Suppressor macrophage (primary cell): ENCODE results near the gene PSPH.

Source experiments
- DNase-seq, 4 experiments: peaks; one replicate each; pipeline ENCODE4 v3.0.0-alpha.2; 2020 to 2022

Gene PSPH

GRCh38 chr7:55996856-55997500 is 54.3 kb downstream of the PSPH start:
- DNase-seq = no peak

- DNase-seq = no peak
These were observed 58.9 kb downstream of the PSPH start for GRCh38 chr7:55992346-55992745.

- no peak for DNase-seq
These were observed 67.7 kb downstream of the PSPH start for GRCh38 chr7:55983537-55983936.

- no peak for DNase-seq
These were observed 71.0 kb downstream of the PSPH start for GRCh38 chr7:55980266-55980665.

- no peak for DNase-seq
These were observed 73.4 kb downstream of the PSPH start for GRCh38 chr7:55977831-55978230.

GRCh38 chr7:55975988-55976633 is 75.1 kb downstream of the PSPH start:
- no peak for DNase-seq

GRCh38 chr7:55973747-55974250 is 77.4 kb downstream of the PSPH start:
- DNase-seq = no peak

GRCh38 chr7:55970978-55971377 is 80.3 kb downstream of the PSPH start:
- no peak for DNase-seq

- no peak for DNase-seq
These were observed 80.7 kb downstream of the PSPH start for GRCh38 chr7:55970561-55970960.

- DNase-seq = no peak
These were observed 81.9 kb downstream of the PSPH start for GRCh38 chr7:55969391-55969790.

GRCh38 chr7:55966851-55967250 is 84.4 kb downstream of the PSPH start:
- no peak for DNase-seq

- DNase-seq = no peak
These were observed 85.3 kb downstream of the PSPH start for GRCh38 chr7:55965805-55966421.

GRCh38 chr7:55965100-55965470 is 86.2 kb downstream of the PSPH start:
- DNase-seq = no peak

- DNase-seq = peak; percentile 92 to 97 (median 96)
These were observed 86.8 kb downstream of the PSPH start, which contains the start of gene NIPSNAP2 for GRCh38 chr7:55964261-55965099. NIPSNAP2 (plus strand) TSS chr7:55964585; CDS start chr7:55964610, 25 bp downstream.

GRCh38 chr7:55963584-55964168 is 87.6 kb downstream of the PSPH start:
- no peak for DNase-seq

- DNase-seq = no peak
These were observed 89.2 kb downstream of the PSPH start for GRCh38 chr7:55962014-55962413.
